ENCODE measurements around the gene BUB1B.

DNA sequence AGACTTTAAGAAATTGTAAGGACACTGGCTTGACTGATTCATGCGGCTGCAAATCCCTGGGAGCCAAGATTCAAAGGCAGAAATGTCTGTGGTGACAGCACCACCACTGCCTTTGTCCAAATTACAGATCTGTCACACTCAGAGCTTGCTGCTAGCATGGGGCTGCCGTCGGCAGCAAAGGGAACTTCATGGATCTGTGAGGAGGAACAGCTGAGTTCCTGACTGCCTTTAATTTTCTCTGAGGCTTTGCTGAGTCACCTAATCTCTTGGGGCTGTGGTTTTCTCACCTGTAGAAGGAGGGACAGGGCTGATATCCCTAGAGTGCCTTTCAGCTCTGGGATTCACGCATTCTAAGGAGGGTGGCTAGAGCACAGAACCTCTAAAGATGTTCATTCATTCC, 73.9 kb downstream of the BUB1B start:
- TF ChIP-seq CTCF (IDR thresholded peaks at IDR 0.05), result no peak
- TF ChIP-seq POLR2AphosphoS5 (IDR thresholded peaks at IDR 0.05), result no peak

Measured in prostate gland (tissue), 2 donors.